Vagina (tissue), 2 donors: ENCODE measurements around the gene CHCHD6. TPM values are rescaled to one million over a fixed set of nuclear protein-coding genes. Genes with fewer than 3 reads are reported as not detected.

Source experiments
- DNase-seq, 2 donors: peaks; one replicate each; pipeline ENCODE4 v3.0.0-alpha.2; 2017; ENCODE audit errors: extremely low spot score in 2 of 2
- H3K27ac ChIP-seq: fragments of 200-600 bp; sonication (generic); one replicate; pipeline ENCODE4 v1.5.1; 2019
- H3K27me3 ChIP-seq: fragments of 200-600 bp; sonication (generic); one replicate; pipeline ENCODE4 v1.5.1; 2019
- H3K36me3 ChIP-seq, 2 donors: fragments of 200-600 bp; sonication (generic); one replicate each; pipeline ENCODE4 v1.5.1; 2017 to 2019
- H3K4me1 ChIP-seq: fragments of 200-600 bp; sonication (generic); one replicate; pipeline ENCODE4 v1.5.1; 2019
- H3K4me3 ChIP-seq, 2 donors: fragments of 200-600 bp; sonication (generic); 1 replicate in 1 of 2; 2 replicates in 1 of 2; pipeline ENCODE4 v1.5.1; 2016 to 2019
- H3K9me3 ChIP-seq: fragments of 200-600 bp; sonication (generic); one replicate; pipeline ENCODE4 v1.5.1; 2019
- CTCF ChIP-seq, 3 experiments: fragments of 450-650 bp in 2 of 3; fragments of 200-600 bp in 1 of 3; sonication (generic) in 1 of 3; IDR thresholded peaks; one replicate each; pipeline ENCODE4 v1.5.1; 2017 to 2019; ENCODE audit warnings: antibody characterized with exemption in 3 of 3, mild to moderate bottlenecking in 2 of 3, moderate library complexity in 2 of 3
- POLR2A ChIP-seq, 2 donors: fragments of 450-650 bp; IDR thresholded peaks; one replicate each; pipeline ENCODE4 v1.6.1; 2017; ENCODE audit warnings: antibody characterized with exemption in 2 of 2, mild to moderate bottlenecking in 2 of 2, moderate library complexity in 2 of 2
- POLR2AphosphoS5 ChIP-seq, 2 donors: sonication (generic); formaldehyde crosslinking; IDR thresholded peaks; one replicate each; pipeline ENCODE4 v1.9.0; 2017; ENCODE audit warnings: antibody characterized with exemption in 2 of 2, mild to moderate bottlenecking in 2 of 2, low read depth in 1 of 2; ENCODE audit not compliant: insufficient read depth in 1 of 2
- intact Hi-C: fragments of 100-400 bp; cut with DNase I; formaldehyde crosslinking; loops from one replicate; pipeline ENCODE4 v1.15.1; 2023
- total RNA-seq: library from RNA; depleted of rRNA; stranded (reverse); fragments of >200 nt; gene quantifications from one replicate; pipeline ENCODE4 v1.2.3, GENCODE V29; 2016

The CHCHD6 gene
- total RNA-seq, 1 donor from 2014 or later = 12.8 TPM

- no peak for TF ChIP-seq POLR2A (IDR thresholded peaks at IDR 0.05)
- no peak for TF ChIP-seq POLR2AphosphoS5 (IDR thresholded peaks at IDR 0.05; ENCODE audit: insufficient read depth in 1 of 2, low read depth in 1 of 2)
- TF ChIP-seq CTCF (IDR thresholded peaks at IDR 0.05) = no peak
- H3K27ac ChIP-seq = no peak overlapping the region
- peaks cover 12% of the 10 kb centered on the region for H3K4me1 ChIP-seq
- intact Hi-C loops = no loop called here
- no peak overlapping the region for H3K4me3 ChIP-seq
- no peaks in the 10 kb centered on the region for H3K27me3 ChIP-seq
- no peaks in the 10 kb centered on the region for H3K9me3 ChIP-seq
- DNase-seq = peak; percentile 71 to 74
- no peaks in the 10 kb centered on the region for H3K36me3 ChIP-seq
These were observed 44.9 kb downstream of the CHCHD6 start for GRCh38 chr3:126748701-126749546.

- TF ChIP-seq CTCF (IDR thresholded peaks at IDR 0.05) (no peak), POLR2A (IDR thresholded peaks at IDR 0.05) (no peak), POLR2AphosphoS5 (IDR thresholded peaks at IDR 0.05; ENCODE audit: insufficient read depth in 1 of 2, low read depth in 1 of 2) (no peak)
- Histone ChIP-seq H3K36me3 (no peaks in the 10 kb centered on the region), H3K4me3 (no peak overlapping the region), H3K27me3 (no peaks in the 10 kb centered on the region), H3K9me3 (no peaks in the 10 kb centered on the region), H3K4me1 (peaks cover 12% of the 10 kb centered on the region), H3K27ac (no peak overlapping the region)
- intact Hi-C loops = no loop called here
- peak in 1 of 2 donors; percentile 64 for DNase-seq
These were observed 45.5 kb downstream of the CHCHD6 start for GRCh38 chr3:126749547-126749875.

- peak in 1 of 2 donors; percentile 85 for DNase-seq
- H3K27me3 ChIP-seq = no peaks in the 10 kb centered on the region
- H3K36me3 ChIP-seq = no peaks in the 10 kb centered on the region
- H3K4me1 ChIP-seq = peaks cover 12% of the 10 kb centered on the region
- intact Hi-C loops = loop anchor here (5.0 to 10.0 kb wide), 2 partner anchors 232 to 705 kb away; partner anchors contain the start of gene PLXNA1
- TF ChIP-seq POLR2A (IDR thresholded peaks at IDR 0.05) (no peak), CTCF (IDR thresholded peaks at IDR 0.05) (no peak), POLR2AphosphoS5 (IDR thresholded peaks at IDR 0.05; ENCODE audit: insufficient read depth in 1 of 2, low read depth in 1 of 2) (no peak)
- H3K4me3 ChIP-seq = no peak overlapping the region
- no peak overlapping the region for H3K27ac ChIP-seq
- H3K9me3 ChIP-seq = no peaks in the 10 kb centered on the region
These were observed 46.1 kb downstream of the CHCHD6 start for GRCh38 chr3:126749931-126750755.

GRCh38 chr3:126750756-126751121 is 46.7 kb downstream of the CHCHD6 start:
- no peak overlapping the region for H3K27ac ChIP-seq
- no peak overlapping the region for H3K4me3 ChIP-seq
- TF ChIP-seq POLR2AphosphoS5 (IDR thresholded peaks at IDR 0.05; ENCODE audit: insufficient read depth in 1 of 2, low read depth in 1 of 2) (no peak), POLR2A (IDR thresholded peaks at IDR 0.05) (no peak), CTCF (IDR thresholded peaks at IDR 0.05) (no peak)
- H3K27me3 ChIP-seq = no peaks in the 10 kb centered on the region
- intact Hi-C loops = loop anchor here (5.0 to 10.0 kb wide), 2 partner anchors 232 to 704 kb away; partner anchors contain the start of gene PLXNA1
- H3K36me3 ChIP-seq = no peaks in the 10 kb centered on the region
- no peaks in the 10 kb centered on the region for H3K9me3 ChIP-seq
- peak in 1 of 2 donors; percentile 70 for DNase-seq
- H3K4me1 ChIP-seq = peaks cover 12% of the 10 kb centered on the region
